GM19452 (cell line): ENCODE measurements around the gene GRM4.

Source experiments
- ATAC-seq: cut with Tn5 transposase; IDR thresholded peaks from one replicate; pipeline ENCODE4 v1.9.1; 2021; ENCODE audit not compliant: unreplicated experiment

GRM4 gene

DNA sequence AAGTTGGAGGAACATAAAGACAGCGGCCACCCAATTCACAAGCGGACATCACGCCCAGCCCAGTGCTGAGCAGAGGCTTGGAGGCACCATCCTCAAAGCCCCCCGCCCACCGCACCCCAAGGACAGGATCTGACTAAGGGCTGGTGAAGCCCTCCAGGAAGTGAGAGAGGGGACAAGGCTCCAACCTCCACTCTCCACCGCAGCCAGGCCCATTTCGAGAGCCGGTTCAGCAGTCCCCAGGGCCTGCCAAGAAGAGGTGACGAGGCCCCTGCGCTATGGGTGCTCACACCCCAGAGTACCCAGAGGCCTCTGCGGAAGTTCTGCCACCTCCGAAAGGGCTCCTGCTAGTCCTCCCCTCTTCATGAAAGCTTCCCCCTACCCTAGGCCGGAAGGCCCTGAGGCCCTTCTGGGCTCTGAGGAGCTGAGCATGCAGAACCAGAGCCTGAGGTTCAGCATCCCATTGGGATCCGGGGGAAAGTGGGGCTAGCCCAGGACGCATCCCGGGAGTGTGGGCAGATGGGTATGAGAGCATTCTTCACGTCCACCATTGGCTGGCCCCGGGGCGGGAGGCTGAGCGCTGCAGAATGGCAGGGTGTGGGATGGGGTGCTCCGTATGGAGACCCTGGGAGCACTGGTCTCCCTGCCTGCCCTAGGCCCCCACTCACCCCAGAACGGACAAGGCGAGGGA lies 2.5 kb downstream of the GRM4 start:
- no peak for ATAC-seq

DNA sequence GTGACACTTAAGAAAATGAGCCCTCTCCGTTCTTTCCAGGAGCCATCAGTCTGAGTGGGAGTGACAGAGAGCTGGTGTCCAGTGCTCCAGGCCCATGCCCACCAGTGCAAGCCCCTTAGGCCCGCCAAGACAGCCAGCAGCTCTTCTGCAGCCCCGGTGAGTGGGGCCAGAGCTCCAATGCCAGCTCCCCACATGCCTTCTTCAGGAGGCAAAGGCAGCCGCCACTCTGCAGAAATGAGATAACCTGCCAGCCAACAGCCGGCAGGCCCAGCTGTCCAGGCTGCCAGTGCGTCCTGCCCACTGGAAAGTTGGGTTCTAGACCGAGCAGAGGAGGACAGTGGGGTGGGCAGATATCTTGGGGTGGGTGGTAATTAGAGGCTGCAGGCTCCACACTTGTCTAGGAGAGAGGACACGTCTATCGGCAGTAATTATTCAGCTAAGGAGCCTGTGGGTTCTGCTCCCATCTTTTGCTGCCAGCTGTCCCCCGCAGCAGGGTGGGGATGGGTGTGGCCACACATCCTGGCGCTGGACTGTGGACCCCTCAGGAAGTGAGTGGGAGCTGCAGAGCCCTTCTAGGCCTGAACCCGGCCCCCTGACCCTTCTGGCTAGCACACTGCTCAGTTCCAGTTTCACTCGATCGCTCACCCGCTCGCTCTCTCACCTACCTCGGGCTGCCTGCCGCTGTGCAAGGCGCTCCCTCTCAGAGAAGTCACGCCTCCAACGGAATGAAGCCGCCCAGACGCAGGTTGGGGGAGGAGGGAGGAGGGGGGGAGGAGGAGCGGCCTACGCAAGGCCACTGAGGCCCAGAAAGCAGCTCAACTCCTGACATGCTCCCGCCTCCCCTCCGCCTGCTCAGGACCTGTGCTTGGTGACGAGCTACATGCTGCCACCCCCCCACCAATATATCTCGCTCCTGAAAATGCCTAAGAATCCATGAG lies 3.6 kb downstream of the GRM4 start:
- no peak for ATAC-seq

DNA sequence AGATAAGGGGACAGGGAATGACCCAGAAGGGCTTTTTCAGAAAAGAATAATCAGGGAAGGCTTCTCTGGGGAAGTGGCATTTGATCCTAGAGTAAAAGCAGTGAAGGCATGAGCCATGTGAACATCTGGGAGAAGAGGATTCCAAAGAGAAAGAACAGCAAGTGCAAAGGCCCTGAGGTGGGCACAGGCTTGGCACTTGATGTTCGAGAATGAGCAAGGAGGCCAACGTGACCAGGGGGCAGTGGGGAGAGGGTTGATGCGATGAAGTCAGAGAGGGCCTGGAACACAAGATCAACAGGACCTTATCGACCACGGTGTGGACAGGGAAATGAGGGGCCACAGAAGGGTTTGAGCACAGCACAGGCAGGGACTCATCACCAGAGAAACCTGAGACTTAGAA lies 5.8 kb downstream of the GRM4 start:
- no peak for ATAC-seq

DNA sequence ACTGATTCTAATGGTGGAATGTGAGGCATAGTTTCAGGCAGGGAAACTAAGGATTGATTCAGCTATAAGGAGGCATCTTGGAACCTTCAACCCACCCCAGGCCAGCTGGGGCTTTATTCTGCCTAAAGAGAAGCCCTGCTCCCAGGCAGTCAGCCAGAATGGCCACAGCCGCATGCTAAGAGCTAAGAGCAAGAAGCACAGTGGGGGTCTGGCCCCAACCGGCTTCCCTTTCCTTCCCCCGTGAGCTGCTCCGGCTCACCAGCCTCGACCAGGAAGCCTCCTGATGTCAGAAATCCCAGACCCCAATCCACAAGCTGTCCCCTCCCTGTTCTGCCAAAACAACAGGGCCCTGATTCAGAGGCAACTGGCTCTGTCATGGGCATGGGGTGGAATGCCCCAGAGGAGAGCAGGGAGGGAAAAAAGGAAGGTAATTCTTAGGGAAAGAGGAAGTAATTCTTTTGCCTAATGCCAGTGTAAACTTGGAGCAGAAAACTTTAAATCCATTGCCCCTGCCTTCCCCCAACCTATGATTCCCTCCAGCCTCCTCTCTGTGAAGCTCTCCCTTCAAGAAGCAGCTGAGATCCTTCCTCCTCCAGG lies 6.9 kb downstream of the GRM4 start:
- ATAC-seq, result no peak

DNA sequence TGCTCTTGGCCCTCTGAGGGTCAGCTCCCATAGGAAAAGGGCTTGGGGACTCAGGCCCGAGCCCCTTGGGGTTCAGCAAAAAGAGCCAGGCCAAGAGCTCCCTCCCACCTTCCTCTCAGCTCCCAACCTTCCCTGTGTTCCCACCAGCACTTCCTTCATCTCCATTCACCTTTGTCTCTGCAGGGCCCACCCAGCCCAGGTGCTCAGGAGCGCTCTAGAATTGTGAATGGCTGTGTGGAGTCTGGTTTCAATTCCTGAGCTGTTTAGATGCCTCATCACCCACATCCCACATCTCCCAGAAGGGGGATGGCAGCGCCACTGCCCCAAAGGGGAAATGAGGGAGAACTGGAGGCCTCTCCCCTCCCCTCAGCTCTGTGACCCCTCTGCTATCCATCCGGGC lies 7.7 kb downstream of the GRM4 start:
- no peak for ATAC-seq

DNA sequence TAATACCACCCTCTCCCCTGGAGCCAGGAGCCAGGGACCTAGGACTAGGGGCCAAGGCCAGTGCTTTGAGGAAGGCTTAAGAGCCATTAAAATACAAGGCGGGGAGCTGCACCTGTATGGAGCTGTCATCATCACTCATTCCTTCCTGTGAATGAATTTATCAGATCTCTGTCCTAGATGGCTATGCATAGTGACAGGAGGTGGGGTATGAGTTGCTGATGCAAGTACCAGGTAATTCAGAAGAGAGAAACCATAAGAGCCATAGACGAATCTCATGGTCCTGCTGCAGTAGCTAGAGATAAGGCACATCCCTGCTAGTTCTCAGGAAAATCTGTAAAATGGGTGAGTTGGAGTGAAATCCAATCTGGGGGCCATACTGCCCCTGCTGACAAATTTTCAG lies 10.3 kb downstream of the GRM4 start:
- no peak for ATAC-seq

DNA sequence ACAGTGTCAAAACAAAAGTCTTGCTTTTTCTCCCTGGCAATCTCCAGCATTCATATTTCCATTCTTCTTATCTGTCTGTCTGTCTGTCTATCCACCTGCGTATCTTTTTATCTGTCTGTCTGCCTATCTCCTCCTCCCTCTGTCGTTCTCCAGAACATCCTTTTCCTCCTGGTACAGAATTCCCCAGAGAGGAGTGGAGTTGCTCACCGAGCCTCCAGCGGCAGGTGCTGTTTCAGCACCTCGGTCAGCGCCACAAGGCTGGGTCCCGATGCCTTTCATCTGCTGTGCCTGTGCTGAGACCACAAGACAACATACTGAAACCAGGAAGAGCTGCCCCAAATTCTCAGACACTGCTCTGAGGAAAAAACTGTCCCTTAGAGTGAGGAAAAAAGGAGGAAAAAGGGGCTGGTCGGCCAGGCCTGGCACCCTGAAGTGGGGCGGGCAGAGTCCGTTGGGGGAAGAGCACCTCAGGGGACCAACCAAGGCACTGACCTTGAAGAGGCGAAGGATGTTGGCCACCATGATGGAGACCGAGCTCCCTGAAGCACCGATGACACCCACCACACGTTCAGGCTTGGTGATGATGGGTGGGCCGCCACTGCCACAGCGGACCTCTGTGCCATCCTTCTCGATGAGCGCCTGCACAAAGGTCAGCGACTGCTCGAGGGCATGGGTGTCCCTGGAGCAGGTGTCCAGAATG lies 13.3 kb downstream of the GRM4 start:
- no peak for ATAC-seq

DNA sequence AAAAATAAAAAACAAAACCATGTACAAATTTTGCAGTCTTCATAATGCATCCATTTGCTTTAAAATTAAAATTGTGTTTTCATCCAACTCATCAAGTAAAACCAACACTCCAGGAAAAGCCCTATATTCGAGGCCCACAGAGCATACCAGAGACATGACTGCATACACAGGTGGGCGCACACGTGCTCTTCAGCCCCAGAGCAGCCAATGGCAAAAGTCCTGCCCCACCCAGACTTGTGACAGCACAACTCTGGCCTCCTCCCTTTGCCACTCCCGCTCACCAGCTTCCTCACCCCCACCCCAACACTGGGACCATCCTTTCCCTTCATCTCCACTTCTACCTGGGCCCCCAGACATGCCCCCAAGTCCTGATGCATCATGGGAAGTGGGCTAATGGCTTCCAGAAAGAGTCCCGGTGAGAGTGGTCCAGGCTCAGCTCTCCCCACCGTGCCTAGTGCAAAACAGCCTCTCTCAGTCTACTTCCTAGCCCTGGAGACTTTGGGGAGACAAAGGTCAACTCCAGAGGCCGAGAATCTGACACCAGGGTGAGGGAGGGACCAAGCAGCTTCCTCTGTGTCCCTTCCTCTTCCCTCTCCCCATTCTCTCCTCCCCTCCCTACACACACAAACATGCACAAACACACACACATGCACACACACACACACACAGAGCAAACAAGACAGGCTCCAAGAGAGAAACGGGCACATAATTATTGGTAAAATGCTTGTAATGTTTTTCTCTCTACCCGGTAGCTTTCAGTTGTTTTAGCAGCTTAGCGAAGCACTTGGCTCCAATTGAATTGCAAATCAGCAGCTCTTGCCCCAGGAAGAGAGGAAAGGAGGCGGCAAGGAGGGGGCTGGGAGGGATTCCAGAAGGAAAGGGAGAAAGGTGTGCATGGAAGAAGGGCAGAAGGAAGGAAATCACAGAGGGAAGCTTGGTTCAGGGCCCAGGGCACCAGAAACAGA lies 14.3 kb downstream of the GRM4 start:
- no peak for ATAC-seq

DNA sequence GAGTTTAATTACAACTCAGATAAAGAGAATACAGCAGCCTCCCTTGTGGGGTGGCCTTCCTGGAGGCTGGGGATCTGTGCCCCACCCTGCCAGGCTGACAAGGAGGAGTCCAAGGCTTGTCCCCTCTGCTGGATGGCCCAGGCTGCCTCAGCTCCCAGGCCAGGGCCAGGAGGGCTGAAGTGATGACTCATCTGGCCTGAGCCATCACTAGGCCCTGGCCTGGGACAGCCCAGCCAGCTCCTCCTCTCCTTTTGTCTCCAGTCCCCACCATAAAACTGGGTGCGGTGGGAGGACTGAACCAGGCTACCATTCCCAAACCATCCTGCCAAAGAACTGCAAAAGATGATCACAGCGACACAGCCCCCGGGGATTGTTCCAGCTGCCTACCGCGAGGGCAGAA lies 15.0 kb downstream of the GRM4 start:
- ATAC-seq, result no peak

DNA sequence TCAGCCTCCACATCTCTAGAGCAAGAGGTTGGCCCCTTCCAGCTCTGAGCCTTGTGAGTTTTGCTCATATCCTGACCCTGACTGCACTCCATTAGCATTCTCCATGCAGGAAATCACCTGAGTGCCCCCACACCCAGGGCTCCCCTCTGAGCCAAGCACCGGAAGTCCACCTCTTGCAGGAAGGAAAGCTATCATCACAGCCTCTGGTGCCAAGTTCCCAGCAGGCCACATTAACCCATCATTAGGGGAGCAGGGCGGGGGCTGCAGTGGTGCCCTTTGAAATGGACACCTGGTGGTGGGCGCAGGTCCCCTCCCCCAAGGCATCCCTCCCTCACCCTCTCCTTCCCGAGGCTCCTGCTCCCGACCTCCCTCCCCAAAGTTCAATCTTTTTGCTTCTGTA lies 16.1 kb downstream of the GRM4 start:
- no peak for ATAC-seq

DNA sequence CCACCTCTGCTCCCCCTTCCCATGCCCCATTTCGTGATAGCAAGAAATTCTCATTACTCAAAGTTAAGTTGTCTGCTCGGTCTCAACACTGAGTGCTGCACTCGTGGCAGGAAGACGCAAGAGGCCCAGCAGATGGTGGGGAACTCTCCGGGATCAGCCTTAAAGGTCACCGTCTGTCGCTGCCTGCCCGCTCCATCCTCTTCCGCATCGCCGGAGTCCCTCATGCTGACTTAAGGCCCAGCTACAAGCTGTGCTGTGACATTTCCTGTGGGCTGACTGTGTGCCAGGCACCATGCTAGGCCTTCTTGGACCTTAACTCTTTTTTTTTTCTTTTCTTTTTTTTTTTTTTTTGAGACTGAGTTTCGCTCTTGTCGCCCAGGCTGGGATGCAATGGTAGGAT lies 17.8 kb downstream of the GRM4 start:
- ATAC-seq, result no peak

DNA sequence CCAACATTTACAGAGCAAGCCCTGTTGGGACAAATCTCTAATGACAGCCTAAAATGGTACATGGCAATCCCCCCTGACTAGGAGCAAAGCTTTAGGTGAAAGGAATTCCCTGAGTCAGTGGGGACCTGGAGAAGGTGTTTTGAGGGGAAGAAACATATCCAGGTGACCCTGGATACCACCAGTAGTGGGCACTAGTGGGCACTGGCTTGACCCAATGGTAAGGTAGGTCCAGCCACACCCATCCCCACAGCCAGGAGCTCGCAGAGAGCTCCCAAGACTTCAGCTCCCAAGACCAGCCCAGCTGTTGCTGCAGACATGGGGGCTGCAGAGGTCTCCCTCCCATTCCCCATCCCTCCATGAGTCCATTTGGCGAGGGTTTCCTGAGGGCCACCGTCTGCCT lies 19.5 kb downstream of the GRM4 start:
- ATAC-seq, result no peak

DNA sequence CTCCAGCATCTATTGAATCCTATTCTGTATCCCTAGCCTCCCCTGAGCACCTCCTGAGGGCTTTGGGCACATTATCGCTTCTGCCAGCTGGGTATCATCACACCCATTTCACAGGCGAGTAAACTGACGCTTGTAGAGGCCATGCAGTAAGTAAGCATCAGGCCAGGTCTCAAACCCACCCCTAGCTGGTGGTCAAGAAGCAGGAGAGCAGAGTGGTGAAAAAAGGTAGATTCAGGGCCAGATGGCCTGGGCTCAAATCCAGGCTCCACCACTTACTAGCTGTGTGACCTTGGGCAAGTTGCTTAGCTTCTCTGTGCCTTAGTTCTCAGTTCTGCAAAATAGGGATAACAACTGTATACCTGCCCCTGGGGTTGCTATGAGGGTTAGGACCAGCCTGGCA lies 19.9 kb downstream of the GRM4 start:
- no peak for ATAC-seq

DNA sequence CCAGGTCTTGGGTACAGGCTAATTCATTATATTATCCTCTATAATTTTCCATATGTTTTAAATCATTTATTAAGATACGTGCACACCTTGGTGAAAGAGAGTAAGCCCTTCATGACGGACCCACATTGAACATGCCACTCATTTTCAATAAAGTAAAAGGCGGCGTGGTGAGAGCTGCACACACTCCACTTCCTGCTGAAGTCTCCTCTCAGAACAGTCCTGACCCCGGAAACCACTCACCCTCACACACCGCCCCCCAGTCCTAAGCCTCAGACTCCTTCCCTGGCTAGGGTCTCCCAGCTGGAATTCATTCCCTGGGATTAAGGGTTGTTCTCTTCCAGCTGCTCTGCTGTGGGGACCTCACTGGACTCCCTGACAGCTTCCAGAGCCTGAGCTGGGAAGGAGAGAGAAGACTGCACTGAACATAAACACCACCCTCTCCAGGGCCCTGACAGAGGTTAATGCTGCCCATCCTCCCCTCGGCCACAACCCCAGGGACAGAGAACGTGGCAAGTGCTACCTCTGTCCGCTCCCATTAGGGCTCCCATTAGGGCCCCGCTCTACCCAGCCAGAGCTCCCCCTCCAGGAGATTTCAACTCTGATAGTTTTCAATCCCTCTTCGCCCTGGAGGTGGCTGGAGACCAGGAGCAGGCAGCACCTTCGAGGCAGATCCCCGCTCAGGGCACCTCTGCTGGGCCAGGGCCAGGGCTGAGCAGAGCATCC lies 24.8 kb downstream of the GRM4 start:
- no peak for ATAC-seq

DNA sequence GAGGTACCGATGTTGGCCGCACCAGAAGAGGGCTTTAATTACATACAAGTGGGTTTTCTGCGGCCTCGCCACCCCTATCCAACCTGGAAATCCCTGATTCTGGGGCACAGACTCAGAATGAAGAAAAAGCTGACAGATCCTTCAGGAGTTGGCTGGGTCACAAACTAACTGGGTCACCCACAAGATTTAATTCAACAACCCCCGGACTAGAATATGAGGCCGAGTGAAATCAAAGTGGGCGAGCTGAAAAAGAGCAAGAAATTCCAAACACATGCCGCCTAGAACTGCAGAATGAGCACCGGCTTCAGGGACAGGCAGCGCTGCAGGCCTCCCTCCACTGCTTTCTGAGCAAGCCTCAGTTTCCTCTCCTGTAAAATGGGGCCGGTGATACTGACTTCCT lies 30.0 kb downstream of the GRM4 start:
- no peak for ATAC-seq

DNA sequence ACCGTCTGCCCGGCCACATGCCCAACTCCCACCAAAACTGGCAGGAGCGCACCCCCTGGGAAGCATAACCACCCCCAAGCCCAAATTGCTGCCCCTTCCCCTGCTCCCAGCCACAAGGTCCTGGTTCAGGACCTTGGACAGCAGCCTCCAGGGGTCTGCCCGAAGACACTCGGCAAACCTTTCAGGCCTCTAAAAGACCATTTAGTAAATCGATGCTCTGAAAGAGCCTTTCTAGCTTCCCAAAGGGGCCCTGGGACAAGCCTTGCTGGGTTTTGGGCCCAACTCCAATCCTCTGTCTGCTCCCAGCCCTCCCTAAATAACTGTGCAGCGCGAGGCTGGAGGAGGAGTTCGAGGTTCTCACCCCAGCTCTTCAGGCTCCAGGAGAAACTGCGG lies 30.5 kb downstream of the GRM4 start:
- ATAC-seq, result no peak

DNA sequence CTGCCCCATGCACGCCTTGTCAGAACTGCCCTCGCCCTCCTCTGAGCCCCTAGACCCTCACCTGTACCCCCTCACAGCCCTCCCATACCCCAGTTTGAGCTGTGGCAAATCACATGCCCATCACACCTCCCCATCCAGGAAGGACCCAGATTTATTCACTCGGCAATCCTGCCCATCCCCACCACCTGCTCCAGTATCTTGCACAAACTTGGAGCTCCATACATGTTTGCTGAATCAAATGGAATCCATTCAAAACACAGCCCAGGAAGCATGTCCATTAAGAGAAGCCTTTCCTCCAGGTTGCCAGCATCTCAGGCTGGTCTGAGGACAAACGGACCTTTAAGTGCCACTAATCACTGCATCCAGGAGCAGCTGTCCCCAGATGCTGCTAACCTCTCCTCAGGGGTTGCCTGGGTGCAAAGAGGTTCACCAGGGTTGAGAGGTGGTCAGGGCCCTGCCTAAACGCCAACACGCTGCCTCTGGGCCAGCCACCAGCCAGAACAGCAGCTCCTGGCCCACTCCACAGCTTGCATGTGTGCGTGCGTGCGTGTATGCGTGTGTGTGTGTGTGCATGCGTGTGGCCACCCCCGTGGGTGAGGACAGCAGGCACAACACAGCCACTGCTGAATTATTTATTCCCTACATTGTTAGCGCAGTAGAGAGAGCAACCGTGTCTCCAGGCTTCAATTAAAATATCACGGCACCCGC lies 31.0 kb downstream of the GRM4 start:
- no peak for ATAC-seq

DNA sequence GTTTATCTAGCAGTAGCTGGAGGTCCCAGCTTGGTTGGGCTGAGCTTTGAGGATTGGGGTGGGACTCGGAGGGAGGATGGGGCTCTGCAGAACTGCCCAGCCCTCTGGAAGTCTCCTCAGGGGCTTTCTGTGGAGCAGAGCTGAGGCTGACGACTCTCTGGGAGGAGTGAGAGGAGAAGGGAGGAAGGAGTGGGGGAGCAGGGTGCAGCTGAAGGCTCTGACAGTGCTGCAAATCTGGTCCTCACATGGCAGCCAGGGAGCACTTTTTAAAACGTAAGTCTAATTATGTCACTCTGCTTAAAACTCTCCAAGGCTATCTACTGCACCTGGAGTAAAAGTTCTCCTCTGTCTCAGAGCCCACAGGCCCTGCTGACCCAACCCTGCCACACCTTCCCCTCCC lies 32.4 kb downstream of the GRM4 start:
- no peak for ATAC-seq

DNA sequence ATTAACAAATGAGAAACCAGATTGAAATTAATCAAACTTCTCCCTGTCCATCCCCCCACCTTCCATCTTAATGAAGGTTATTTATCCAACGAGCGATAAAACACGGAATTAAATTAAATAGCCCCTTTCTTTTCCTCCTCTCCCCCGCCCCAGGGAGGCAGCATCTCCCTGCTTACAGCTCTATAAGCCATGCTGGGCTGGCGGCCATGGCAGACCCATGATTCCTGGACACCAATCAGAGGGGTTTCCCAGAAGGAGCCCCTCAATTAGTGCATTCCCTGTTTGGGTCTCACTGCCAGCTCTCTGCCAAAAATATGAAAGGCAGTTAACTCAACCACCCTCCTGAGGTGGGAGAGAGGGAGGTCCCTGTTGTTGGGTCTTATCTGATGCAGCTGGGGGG lies 33.8 kb downstream of the GRM4 start:
- ATAC-seq, result no peak
